Measurements from ENCODE around the gene PROX1.

PROX1 gene

DNA sequence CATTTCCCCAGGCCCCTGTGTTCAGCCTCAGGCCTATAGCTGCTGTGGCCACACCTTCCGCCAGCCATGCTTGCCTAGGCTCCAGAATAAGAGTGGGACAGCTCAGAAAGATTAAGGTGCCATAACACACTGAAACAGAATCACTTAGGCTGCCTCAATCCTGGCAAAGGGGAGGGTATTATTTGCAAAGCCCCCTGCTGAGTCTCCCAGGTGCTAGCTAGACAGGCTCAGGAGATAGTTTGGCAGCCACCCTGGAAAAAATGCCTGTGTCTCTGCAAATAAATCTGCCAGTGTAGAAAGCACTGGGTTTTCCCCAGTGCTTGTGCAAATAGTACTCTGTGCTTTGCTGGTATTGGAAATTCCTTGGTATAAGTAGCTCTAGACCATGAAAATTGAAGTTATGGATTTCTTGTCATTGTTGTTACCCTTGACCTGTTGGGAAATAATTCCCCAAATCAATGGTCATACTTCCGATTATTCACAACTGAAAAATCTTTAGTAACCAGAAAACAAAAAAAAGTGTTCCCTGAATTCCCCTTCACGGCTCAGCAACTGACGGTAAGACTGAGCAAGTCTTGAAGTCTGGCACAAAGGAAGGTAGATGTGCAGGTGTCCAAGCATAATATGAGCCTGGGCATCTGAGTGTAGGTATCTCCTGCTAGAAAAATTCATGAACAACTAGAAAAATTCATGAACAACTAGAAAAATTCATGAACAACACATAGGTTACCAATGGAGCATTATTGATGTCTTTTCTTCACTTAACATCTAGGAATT, 56.9 kb downstream of the PROX1 start:
- DNase-seq (ENCODE audit: low read depth), result no peak
- no peak for TF ChIP-seq CTCF (conservative IDR thresholded peaks at IDR 0.05; ENCODE audit: low read length)
- H3K4me3 ChIP-seq (ENCODE audit: low read length), result no peak overlapping the region

GRCh38 chr1:214050513-214051401, 63.0 kb downstream of the PROX1 start:
- TF ChIP-seq CTCF (conservative IDR thresholded peaks at IDR 0.05; ENCODE audit: low read length), result no peak
- DNase-seq (ENCODE audit: low read depth), result no peak

GRCh38 chr1:214051786-214052185, 64.0 kb downstream of the PROX1 start:
- H3K4me3 ChIP-seq (ENCODE audit: low read length), result no peak overlapping the region
- no peak for TF ChIP-seq CTCF (conservative IDR thresholded peaks at IDR 0.05; ENCODE audit: low read length)
- no peak for DNase-seq (ENCODE audit: low read depth)

More at GRCh38 chr1:214050513-214051401, 63.0 kb downstream of the PROX1 start:
- H3K4me3 ChIP-seq (ENCODE audit: low read length), result no peak overlapping the region

DNA sequence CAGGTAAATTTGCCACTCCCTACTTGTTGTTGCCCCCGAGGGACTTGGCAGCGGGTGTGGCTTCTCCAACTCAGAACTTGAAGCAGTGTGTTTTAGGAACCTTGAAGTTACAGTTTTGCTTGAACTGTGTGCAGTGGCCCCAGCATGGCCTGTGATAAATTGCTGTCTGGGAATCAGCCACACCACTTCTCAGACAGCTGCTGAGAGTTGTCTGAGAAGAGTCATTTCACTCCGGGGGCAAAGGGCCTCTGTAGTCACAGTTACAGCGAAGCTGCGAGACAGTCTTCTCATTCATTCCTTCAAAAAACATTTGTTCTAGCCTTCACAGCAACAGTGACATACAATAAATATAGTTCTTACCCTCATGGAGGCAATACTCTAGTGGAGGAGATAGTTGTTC, 70.3 kb downstream of the PROX1 start:
- DNase-seq (ENCODE audit: low read depth), result no peak
- TF ChIP-seq CTCF (conservative IDR thresholded peaks at IDR 0.05; ENCODE audit: low read length), result no peak
- no peak overlapping the region for H3K4me3 ChIP-seq (ENCODE audit: low read length)

DNA sequence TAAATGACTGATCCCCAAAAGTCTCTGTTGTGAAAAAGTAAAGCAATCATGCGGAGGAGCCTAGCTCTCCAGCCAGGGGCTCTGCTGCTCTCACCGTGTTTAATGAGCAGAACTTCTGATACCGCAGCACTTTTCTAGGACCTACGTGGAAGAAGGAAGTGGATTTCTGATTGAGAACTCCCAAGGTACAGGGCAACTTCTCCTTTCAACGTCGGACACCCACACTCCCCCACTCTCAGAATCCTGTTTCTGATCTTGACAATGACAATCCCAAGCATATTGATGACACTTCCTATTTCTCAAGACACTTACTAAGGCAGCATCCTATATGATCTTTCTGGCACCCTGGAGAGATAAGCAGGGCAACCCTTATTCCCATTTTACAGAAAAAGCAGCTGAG, 78.4 kb downstream of the PROX1 start:
- DNase-seq (ENCODE audit: low read depth), result no peak
- H3K4me3 ChIP-seq (ENCODE audit: low read length), result no peak overlapping the region
- no peak for TF ChIP-seq CTCF (conservative IDR thresholded peaks at IDR 0.05; ENCODE audit: low read length)

DNA sequence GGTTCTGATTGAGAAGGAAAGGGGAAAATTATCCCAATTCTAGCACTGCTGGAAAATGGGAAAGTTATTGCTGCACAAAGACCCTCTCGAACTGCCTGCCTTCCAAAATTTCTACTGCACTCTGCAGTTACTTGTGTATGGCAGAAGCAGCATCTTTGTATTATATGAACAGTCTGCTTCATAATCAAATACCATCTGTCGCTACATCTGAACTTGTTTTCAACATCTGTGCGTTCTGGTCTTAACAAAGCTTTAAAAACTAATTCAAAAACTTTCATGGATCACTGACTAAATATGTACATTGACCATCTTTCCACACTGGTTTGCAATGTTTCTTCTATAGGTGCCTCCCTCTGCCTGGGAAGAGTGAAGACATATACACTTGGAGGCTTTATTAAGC, 79.2 kb downstream of the PROX1 start:
- DNase-seq (ENCODE audit: low read depth), result no peak
- no peak for TF ChIP-seq CTCF (conservative IDR thresholded peaks at IDR 0.05; ENCODE audit: low read length)
- H3K4me3 ChIP-seq (ENCODE audit: low read length), result no peak overlapping the region
